AG10803 (cell line): ENCODE measurements around the gene APMAP.
A peak's percentile ranks its signal among the peaks of the same experiment; 100 is the strongest.

Experiments
- DNase-seq: peaks from one replicate; pipeline ENCODE4 v3.0.0; 2010; ENCODE audit warnings: low read depth
- H3K4me3 ChIP-seq: 2 replicates; pipeline ENCODE4 v1.5.1; 2011; ENCODE audit warnings: mild to moderate bottlenecking, low read length, control low read depth
- CTCF ChIP-seq: conservative IDR thresholded peaks from 2 replicates; pipeline ENCODE4 v1.5.1; 2011; ENCODE audit warnings: mild to moderate bottlenecking, low read length, control low read depth, inconsistent platforms

The APMAP gene, protein sequence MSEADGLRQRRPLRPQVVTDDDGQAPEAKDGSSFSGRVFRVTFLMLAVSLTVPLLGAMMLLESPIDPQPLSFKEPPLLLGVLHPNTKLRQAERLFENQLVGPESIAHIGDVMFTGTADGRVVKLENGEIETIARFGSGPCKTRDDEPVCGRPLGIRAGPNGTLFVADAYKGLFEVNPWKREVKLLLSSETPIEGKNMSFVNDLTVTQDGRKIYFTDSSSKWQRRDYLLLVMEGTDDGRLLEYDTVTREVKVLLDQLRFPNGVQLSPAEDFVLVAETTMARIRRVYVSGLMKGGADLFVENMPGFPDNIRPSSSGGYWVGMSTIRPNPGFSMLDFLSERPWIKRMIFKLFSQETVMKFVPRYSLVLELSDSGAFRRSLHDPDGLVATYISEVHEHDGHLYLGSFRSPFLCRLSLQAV

DNA sequence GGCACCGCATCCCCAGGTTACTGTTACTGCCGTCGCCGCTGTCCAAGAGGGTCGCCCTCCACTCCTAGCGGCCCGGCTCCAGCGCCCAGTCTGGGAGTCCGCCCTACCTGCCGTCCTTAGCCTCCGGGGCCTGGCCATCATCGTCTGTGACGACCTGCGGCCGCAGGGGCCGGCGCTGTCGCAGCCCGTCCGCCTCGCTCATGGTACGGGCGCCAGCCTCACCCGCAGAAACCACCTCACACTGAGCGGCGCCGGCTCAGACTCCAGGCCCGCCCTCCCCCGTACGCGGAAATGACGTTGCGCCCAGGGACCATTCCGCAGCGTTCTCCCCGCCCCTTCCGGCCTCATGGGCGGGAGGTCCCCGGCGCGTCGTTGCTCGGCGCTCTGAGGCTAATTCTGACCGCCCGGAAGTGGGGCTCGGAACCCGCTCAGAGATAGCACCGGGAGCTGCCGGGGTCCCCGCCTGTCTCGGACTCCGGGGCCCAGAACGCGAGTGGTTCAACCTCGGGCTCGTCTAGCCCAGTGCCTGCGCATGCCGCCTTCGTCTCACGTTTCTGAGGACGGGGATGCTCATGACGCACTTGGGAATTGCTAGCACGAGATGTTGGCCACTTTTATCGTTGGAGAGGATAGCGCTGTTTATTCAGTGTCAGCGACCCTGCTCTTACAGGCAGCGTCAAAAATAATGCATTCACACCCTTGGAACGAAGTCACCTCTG is at the start of gene APMAP:
Gene APMAP, minus strand, starts transcription at position 265 of the 719 bp plus-strand sequence. Its CDS starts 63 bp downstream, at position 202.
- no peak for TF ChIP-seq CTCF
- peak; percentile 88 for DNase-seq

DNA sequence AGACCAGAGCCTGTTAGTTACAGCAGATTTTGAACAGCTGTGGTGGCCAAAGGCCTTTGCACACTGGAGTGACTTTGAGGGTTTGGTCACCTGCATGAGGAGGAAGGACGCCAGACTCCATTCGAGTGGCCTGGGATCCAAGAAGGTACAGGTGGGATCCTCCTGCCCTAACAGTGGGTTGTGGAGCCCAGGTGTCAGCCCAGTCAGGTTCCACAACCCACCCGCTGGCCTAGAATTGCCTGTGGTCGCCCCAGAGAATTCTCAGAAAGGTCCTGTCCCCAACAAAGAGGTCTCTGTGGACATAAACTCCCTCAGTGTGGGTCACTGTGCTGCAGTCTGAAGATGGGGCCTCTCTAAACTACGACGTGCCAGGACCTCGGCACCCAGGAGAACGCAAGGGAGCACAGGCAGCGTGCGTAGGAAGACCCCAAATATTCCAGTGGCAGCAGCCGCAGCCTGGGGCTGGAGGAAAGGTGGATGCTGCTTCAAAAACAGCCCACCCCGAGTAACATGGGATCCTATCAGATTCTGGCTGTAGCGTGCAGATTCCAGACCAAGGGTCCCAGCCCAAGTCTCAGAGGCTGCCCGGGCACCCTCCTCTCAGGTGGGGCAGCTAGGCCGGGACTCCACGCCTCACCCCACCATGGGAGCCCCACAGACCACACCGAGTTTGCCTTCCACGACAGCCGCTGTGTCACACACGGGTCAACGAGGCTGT is 49.4 kb upstream of the APMAP start:
- TF ChIP-seq CTCF = no peak
- DNase-seq = no peak
- no peak overlapping the region for H3K4me3 ChIP-seq

More for the DNA sequence above, at the start of gene APMAP:
- H3K4me3 ChIP-seq = peak within 1 kb of the TSS; percentile 94

- DNase-seq = peak; percentile 86
- no peak overlapping the region for H3K4me3 ChIP-seq
- TF ChIP-seq CTCF = no peak
These were observed 47.9 kb upstream of the APMAP start for GRCh38 chr20:25040438-25040831.

- H3K4me3 ChIP-seq = no peak overlapping the region
- DNase-seq = peak; percentile 95
- TF ChIP-seq CTCF = no peak
These were observed 47.3 kb upstream of the APMAP start for GRCh38 chr20:25039697-25040437.

DNA sequence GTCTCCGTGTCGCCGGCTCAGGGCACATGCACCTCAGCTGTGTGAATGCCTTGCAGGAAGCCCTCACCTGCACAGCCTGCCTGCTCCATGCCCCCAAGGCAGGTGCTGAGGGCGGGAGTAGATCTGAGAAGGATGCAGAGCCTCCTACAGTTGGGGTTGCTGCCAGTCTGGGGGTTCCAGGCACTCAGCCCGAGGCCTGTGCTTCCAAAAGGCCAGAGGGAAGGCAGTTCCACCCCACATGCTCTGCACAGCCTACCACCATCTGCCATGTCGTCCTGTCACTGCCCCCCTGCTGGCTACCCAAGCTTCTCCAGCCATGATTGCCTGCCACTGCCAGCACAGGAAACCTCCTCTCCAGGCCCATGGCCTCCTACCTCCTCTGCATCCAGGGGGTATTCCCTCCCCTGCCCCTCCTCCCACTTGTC is 46.1 kb upstream of the APMAP start:
- no peak for DNase-seq
- TF ChIP-seq CTCF = no peak
- H3K4me3 ChIP-seq = no peak overlapping the region

GRCh38 chr20:25038103-25038410 is 45.5 kb upstream of the APMAP start:
- no peak for TF ChIP-seq CTCF
- no peak for DNase-seq
- H3K4me3 ChIP-seq = no peak overlapping the region
